ENCODE measurements around the gene ANTKMT. TPM values are rescaled to one million over a fixed set of nuclear protein-coding genes. Genes with fewer than 3 reads are reported as not detected.
"Not testable (repeated sequence)": the region's sequence is repeated elsewhere in the genome, so short reads cannot be mapped to it uniquely, and the experiment has no call there.

Gene ANTKMT
- total RNA-seq, 1 experiment from 2014 or later: 93.6 TPM

GRCh38 chr16:687499-687898, 33.4 kb upstream of the ANTKMT start:
- intact Hi-C loops (cut with micrococcal nuclease; ENCODE audit: unreplicated experiment): loop anchor here (10.0 kb wide), 1 partner anchor 1087 kb away; the partner anchor contains the start of genes EME2, MRPS34 and NME3
- POLR2A ChIA-PET: no interaction called here
- Histone ChIP-seq H3K27me3 (ENCODE audit: control insufficient read depth, insufficient read depth, low read length) (no peaks in the 10 kb centered on the region), H3K9me3 (ENCODE audit: control insufficient read depth, insufficient read depth, low read depth, low read length) (no peaks in the 10 kb centered on the region), H3K27ac (ENCODE audit: low read length) (no peak overlapping the region), H3K4me1 (ENCODE audit: control insufficient read depth, insufficient read depth, low read length) (peaks cover 15% of the 10 kb centered on the region), H3K36me3 (ENCODE audit: control insufficient read depth, insufficient read depth, low read length) (peaks cover 10% of the 10 kb centered on the region; the same call in 1 of the 2 replicates), H3K4me3 (ENCODE audit: low read depth in 2 of 2, low read length in 2 of 2) (no peak overlapping the region)
- no TSS peak for BruUV-seq (replicated peaks)
- DNase-seq (ENCODE audit: low read depth, low spot score) (no peak), ATAC-seq (no peak)
- in situ Hi-C loops (cut with HindIII; ENCODE audit: low pct_unique_long_range_greater_than_20kb, low sequenced_read_pairs): no loop called here
- TF ChIP-seq TCF7L2 (IDR thresholded peaks at IDR 0.05; ENCODE audit: low read depth, low read length) (no peak), CTCF (IDR thresholded peaks at IDR 0.05) (no peak), SIN3A (IDR thresholded peaks at IDR 0.05; ENCODE audit: borderline replicate concordance, insufficient read depth, low read depth, low read length) (no peak), POLR2AphosphoS5 (IDR thresholded peaks at IDR 0.05; ENCODE audit: low read depth, low read length) (no peak), REST (IDR thresholded peaks at IDR 0.05; ENCODE audit: insufficient read depth in 1 of 2, low read depth in 2 of 2, low read length in 1 of 2) (no peak)
- CTCF ChIA-PET: no interaction called here

GRCh38 chr16:689175-689897, 31.6 kb upstream of the ANTKMT start:
- no TSS peak for BruUV-seq (replicated peaks)
- ChIA-PET POLR2A (interaction anchor here (0.6 kb wide), 1 partner anchor 119 kb away, joined by 3 read pairs; no protein-coding TSS in a partner anchor), CTCF (no interaction called here)
- Histone ChIP-seq H3K4me1 (ENCODE audit: control insufficient read depth, insufficient read depth, low read length) (peaks cover 13% of the 10 kb centered on the region), H3K27ac (ENCODE audit: low read length) (peak overlapping the region; percentile 94), H3K27me3 (ENCODE audit: control insufficient read depth, insufficient read depth, low read length) (no peaks in the 10 kb centered on the region), H3K9me3 (ENCODE audit: control insufficient read depth, insufficient read depth, low read depth, low read length) (no peaks in the 10 kb centered on the region), H3K36me3 (ENCODE audit: control insufficient read depth, insufficient read depth, low read length) (peaks cover 4% of the 10 kb centered on the region; the same call in 1 of the 2 replicates), H3K4me3 (ENCODE audit: low read depth in 2 of 2, low read length in 2 of 2) (peak overlapping the region; percentile 91 to 96)
- in situ Hi-C loops (cut with HindIII; ENCODE audit: low pct_unique_long_range_greater_than_20kb, low sequenced_read_pairs): no loop called here
- intact Hi-C loops (cut with micrococcal nuclease; ENCODE audit: unreplicated experiment): loop anchor here (10.0 kb wide), 1 partner anchor 1085 kb away; the partner anchor contains the start of genes EME2, MRPS34 and NME3
- ATAC-seq: peak; percentile 3; the same call in 1 of the 2 replicates
- no peak for DNase-seq (ENCODE audit: low read depth, low spot score)
- TF ChIP-seq POLR2AphosphoS5 (IDR thresholded peaks at IDR 0.05; ENCODE audit: low read depth, low read length) (no peak), REST (IDR thresholded peaks at IDR 0.05; ENCODE audit: insufficient read depth in 1 of 2, low read depth in 2 of 2, low read length in 1 of 2) (no peak), CTCF (IDR thresholded peaks at IDR 0.05) (no peak), SIN3A (IDR thresholded peaks at IDR 0.05; ENCODE audit: borderline replicate concordance, insufficient read depth, low read depth, low read length) (no peak), TCF7L2 (IDR thresholded peaks at IDR 0.05; ENCODE audit: low read depth, low read length) (no peak)

GRCh38 chr16:691242-691641, 29.7 kb upstream of the ANTKMT start:
- H3K27me3 ChIP-seq (ENCODE audit: control insufficient read depth, insufficient read depth, low read length); H3K27ac ChIP-seq (ENCODE audit: low read length); H3K9me3 ChIP-seq (ENCODE audit: control insufficient read depth, insufficient read depth, low read depth, low read length); ATAC-seq; in situ Hi-C loops (cut with HindIII; ENCODE audit: low pct_unique_long_range_greater_than_20kb, low sequenced_read_pairs); POLR2A ChIA-PET; H3K4me3 ChIP-seq (ENCODE audit: low read depth in 2 of 2, low read length in 2 of 2); H3K36me3 ChIP-seq (ENCODE audit: control insufficient read depth, insufficient read depth, low read length); DNase-seq (ENCODE audit: low read depth, low spot score); CTCF ChIA-PET; intact Hi-C loops (cut with micrococcal nuclease; ENCODE audit: unreplicated experiment); BruUV-seq (replicated peaks): not testable (repeated sequence)
- peaks cover 13% of the 10 kb centered on the region for H3K4me1 ChIP-seq (ENCODE audit: control insufficient read depth, insufficient read depth, low read length)

All from Panc1 (cell line).